CD4-positive, alpha-beta T cell treated with Interleukin-10 for 1 hour (primary cell): ENCODE measurements around the gene ZNF599.

Experiments used
- DNase-seq: peaks from one replicate; pipeline ENCODE4 v3.0.0-alpha.2; 2020

Gene ZNF599

DNA sequence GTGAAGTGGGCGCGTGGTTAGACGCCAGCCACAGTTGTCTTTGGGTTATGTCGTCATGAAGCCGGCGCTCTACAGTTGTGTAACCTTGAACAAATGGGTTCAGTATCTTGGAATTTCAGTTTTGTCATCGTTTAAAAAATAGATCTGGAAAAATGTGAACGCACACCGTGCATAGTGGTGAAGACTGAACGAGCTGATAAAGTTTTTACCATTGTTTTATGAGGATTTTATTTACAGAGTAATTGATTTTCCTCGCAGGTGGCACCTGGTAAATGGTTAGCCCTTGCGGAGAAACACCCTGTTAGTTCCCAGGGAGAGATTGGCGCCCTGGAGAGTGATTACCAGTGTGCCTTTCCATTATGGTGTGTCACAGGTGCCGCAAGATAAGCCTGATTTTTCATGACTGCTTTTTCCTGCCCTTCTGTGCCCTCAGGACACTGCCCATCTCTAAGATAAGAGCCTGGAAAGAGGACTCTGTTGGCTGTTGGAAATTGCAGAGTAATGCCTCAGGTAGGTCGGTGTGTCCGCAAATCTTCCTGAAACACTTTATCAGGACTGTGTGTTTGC lies 38.4 kb downstream of the ZNF599 start:
- no peak for DNase-seq

DNA sequence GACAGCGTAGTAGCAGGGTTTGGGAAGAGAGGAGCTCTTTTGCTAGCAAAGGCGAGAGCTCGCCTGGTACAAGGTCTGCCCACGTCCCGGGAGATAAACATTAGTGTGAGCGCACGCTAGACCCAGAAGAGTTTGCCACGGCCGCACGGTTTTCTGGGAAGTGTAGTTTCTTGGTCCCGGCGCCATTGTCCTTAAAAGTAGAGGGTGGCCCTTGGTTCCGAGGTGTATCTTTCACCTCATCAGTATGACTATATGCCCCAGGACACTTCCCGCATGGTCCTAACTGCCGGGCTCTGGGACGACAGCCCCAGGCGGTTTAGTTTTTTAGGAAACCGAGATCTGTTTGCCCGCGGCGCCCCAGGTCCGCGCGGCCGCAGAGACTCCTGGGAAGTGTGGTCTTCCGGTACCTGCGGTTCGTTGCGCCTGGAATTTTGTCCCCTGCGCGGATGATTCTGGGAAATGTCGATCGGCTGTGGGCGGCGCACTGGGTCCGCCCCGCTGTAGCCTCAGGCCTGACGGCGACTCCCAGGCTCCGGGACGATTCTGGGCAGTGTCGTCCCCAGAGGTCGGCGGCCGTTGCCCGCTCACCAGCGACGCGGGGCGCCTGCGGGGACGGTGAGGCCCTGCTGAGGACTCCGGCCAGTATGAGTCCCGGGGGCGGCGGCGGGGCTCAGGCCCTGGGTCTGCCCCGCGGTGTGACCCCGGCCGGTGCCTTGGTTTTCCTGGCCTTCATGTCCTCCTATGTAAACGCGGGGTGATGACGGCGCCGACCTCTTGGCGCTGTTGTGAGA lies 39.1 kb downstream of the ZNF599 start, which contains the start of gene ZNF181:
Gene ZNF181, plus strand, starts transcription at position 498 of the 791 bp plus-strand sequence. CDS start 795 bp downstream, outside the sequence.
- DNase-seq = peak; percentile 86

DNA sequence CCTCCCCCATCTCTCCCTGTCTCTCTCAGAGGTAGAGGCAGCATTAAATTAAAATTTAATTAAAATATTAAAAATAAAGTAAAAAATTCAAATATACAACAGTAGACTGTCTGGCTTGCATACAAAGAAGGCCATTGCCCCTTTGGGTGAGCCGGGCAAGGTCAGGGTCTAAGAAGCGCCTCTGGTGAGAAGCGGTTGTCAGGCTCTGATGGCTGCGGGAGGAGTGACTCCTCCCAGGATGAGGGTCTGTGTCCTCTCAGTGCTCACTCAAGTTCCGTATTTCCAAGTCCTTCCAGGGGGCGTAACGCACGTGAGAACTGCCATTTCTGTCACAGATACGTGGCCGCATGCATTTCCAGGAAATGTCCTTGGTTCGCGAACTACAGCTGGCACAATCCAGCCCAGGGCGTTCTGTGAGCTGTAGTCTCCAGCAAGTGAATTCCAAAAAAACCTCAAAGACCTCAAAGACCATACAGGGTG lies 39.7 kb downstream of the ZNF599 start:
- no peak for DNase-seq

DNA sequence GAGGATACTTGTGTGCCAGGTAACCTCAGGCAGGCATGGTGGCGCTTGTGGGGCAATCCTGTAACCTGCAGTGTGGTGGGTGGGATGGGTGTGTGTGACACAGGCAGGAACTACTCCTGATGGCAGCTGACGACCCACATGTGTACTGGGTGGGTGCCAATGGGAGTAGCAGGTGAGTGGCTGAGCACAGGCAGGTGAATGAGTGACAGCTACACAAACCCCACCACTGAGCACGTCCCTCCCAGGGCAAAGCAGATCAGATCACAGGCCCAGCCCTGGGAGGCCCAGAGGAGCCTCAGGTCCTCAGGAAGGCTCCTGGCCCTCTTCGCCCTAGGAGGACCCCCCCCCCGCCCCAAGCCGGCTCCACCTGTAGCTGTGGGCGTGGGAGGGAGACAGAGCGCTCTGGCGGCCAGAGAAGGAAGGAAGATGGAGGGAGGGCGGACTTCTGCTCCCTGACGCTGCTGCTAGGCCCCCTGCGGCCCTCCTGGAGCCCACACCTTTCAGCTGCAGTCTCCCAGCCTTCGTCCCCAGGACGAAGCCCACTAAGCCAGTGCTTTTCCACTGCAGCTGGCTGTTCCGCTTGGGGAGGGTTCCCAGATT lies 40.3 kb downstream of the ZNF599 start:
- no peak for DNase-seq

DNA sequence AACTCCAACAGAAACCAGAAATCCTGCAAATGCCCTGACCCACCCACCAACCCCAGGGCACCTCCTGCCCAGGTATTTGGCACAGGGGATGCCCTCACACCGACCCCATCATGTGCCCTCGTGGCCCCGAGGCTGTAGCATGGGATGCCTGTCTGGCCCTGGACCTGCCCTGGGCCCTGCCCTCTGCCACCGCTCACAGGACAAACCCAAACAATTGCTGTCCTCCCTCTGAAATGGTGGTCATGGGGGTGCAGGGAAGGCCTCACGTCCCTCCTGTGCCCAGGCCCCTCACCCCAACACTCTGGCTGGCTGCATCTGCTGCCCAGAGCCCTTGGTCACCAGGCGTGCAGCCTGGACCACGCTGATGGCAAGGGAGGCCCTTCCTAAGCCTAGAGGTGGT lies 41.1 kb downstream of the ZNF599 start:
- DNase-seq = no peak

DNA sequence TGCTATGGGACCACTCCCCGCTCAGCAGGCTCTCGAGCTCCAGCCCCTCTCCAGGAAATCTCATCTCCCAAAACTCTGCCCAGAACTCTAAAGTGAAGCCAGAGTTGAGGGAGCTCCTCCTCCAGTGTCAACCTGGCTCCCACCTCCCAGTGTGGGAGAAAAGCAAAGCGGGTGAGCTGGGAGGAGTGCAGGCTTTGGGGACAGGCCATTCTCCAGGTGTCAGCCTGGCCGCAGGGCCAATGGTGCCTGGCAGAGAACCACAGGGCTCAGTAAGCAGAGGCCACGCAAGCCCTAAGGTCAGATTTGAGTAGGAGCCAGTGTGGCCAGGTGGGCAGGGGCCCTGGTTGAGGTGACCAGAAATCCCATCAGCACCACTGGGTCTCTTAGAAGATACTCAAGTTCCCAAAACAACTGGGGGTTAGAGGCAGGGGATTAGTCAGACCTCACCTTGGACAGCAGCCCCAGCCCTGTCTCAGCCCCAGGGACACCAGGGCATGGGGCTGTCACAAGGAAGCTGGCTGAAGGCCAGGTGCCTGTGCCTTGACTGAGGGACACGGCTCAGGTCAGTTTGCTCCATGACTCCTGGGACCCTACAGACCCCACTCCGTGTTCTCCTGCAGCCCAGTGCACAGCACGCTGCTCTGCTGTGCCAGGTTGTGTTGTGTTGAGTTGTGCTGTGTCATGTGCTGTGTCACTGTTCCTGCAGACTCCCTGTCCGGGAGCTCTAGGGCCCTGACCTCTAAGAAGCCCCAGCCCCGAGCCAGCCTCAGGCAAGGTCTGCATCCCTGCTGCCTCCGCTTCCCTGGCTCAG lies 41.8 kb downstream of the ZNF599 start:
- DNase-seq = no peak

DNA sequence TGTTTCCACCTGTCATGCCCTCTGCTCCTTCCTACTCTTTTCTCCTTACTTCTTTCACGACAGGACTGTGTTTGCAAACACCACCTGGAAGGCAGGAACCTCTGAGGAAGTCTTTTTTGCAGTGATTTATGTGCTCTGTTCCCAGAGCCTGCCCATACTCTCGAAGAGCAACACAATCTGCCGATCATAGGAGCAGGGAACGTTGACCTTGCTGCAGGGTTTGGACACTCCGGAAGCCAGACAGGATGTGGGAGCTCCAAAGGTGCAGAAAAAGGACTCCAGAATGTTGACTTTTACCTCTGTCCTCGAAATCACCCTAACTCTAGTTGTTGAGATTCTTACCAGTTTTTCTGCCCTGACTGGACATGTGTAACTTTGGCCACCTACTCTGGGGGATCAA lies 47.6 kb downstream of the ZNF599 start:
- DNase-seq = no peak

DNA sequence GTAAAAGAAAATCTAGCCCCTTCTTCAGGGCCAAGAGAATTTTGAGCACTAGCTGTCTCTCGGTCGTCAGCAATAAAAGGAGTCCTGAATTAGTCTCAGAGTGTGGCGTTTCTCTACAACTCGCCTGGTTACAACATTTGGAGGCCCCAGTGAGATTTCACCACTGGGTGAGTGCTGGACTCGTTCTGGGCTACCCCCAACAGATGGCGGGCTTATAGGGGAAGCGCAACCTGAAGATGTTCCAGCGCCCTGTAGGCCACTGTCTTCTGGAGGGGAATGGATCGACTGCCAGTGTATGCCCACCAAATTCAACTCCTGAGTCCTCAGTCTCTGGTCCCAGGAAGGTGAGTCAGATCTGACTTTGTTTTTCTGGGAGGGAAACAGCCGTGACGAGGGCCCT lies 50.7 kb downstream of the ZNF599 start:
- DNase-seq = no peak

DNA sequence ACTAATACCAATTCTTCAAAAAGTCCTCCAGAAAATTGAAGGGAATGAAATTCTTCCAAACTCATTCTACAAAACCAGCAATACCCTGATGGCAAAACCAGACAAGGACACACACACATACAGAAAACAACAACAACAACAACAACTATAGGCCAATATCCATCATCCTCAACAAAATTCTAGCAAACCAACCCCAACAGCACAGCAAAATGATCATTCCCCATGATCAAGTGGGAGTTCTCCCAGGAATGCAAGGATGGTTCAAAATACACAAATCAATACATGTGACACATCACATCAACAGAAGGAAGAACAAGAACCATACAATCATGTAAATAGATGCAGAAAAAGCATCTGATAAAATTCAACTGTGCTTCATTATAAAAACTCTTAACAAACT lies 57.7 kb downstream of the ZNF599 start:
- no peak for DNase-seq

DNA sequence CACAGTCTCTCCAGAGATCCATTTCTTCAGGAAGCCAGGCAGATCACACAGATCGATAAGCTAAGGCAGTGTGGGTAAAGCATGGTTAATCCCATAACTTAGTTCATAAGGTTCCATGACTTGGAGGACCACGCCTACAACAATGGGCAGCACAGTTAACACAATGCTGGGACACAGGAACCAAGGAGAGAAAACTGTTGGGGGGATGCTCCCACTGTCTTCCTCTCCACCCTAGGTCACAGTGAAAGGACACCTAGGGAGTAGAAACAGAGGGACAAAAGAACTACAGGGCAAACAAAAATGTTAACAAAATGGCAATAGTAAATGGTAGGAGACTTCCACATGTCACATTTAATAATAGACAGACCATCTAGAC lies 59.8 kb downstream of the ZNF599 start:
- DNase-seq = no peak

DNA sequence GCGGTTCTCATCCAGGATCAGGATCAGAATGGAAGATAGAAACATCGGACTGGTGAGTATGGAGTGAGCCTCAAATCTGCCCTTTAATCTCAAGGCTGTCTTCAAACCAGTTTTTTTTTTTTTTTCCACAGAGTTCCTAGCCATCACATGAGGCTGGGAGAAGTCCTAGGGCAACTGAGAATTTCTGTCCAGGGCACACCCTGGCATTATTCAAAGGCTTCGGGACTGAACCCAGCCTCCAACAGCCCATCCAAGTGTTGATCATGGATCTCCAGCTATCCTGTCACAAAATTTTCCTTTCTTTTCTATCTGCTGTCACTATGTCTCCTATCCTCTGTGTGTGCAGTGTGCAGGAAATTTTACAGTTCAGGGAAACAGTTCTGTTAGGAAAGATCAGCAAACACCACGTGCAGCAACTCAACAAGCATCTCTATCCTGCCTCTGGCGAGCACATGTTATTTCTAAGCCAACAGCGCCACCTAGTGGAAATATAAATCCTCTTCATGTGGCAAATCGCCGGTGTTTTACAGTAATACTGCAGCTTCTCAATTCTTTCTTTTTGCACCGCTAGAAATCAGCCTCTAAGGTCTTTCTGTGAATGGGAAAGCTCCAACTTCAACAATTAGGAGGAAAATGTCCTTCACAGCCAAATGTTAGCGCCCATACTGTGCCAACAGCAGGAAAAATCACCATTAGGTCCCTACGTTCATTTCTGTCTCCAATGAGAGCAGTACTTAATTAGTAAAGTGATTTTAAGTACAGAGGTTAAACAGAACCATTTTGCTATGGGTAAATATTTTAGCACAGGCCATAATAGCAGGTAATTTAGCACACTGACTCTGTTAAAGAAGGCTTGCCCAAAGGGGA lies 60.4 kb downstream of the ZNF599 start:
- peak; percentile 81 for DNase-seq

DNA sequence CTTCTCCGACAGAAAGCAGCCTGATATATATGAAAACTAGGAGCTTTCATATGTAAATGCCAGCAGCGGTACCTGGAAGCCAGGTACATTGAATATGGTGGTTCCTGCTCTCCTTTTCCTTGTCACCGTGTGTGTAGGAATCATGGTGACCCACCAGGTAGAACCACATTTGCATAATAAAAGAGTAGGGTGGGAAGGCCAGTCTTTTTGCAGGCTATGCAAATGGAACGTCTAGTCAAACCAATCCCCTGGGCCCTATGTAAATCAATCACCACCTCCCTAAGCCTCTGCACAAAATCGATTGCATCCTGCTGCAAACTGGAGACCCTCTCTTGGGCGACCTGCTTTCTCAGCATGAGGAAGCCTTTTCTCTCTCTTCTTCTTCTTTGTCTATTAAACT lies 61.1 kb downstream of the ZNF599 start:
- no peak for DNase-seq
